A549 (cell line): ENCODE data around the gene PPM1L.

Experiments used
- CTCF ChIP-seq: fragments of >200 bp; sonication (Bioruptor Twin); formaldehyde crosslinking; IDR thresholded peaks from 3 replicates; pipeline ENCODE4 v1.5.1; 2016
- E2F6 ChIP-seq: IDR thresholded peaks from 2 replicates; pipeline ENCODE4 v1.6.1; 2012; ENCODE audit warnings: low read depth, borderline replicate concordance
- EP300 ChIP-seq, 2 experiments: fragments of >200 bp; sonication (Bioruptor Twin); formaldehyde crosslinking; IDR thresholded peaks; 2 replicates in 1 of 2; 3 replicates in 1 of 2; pipeline ENCODE4 v1.6.1; 2016 to 2017
- MAX ChIP-seq: IDR thresholded peaks from 2 replicates; pipeline ENCODE4 v1.6.1; 2012
- PBX3 ChIP-seq: IDR thresholded peaks from 2 replicates; pipeline ENCODE4 v1.6.1; 2012
- POLR2A ChIP-seq: IDR thresholded peaks from 2 replicates; pipeline ENCODE4 v1.6.1; 2012; ENCODE audit warnings: mild to moderate bottlenecking, low read length
- ZSCAN20 ChIP-seq: fragments of 250-450 bp; sonication (Bioruptor Pico); IDR thresholded peaks from 2 replicates; pipeline ENCODE4 v1.8.0; 2022; ENCODE audit warnings: mild to moderate bottlenecking, moderate library complexity

- TF ChIP-seq MAX, result no peak
- TF ChIP-seq CTCF, result no peak
- TF ChIP-seq ZSCAN20, result no peak
- TF ChIP-seq POLR2A, result no peak
- TF ChIP-seq EP300 (IDR thresholded peaks at IDR 0.05), result no peak
- TF ChIP-seq PBX3, result no peak
- TF ChIP-seq E2F6, result no peak
These were observed 17.0 kb upstream of the PPM1L start for GRCh38 chr3:160739079-160739478.
